Measurements from ENCODE around the gene HMGXB4.

Gene HMGXB4

GRCh38 chr22:35322893-35323292, 65.6 kb downstream of the HMGXB4 start:
- H3K79me1 ChIP-seq (ENCODE audit: low read depth, low read length): peaks cover 1% of the 10 kb centered on the region
- no peak overlapping the region for H3K4ac ChIP-seq (ENCODE audit: low read length)
- H3K14ac ChIP-seq (ENCODE audit: low read length): peak overlapping the region; percentile 58
- H3K36me3 ChIP-seq (replicated peaks in 1 of 2; ENCODE audit: control insufficient read depth in 2 of 2, insufficient read depth in 2 of 2, low read length in 2 of 2): peaks cover 31 to 42% of the 10 kb centered on the region in 2 donors
- H2BK15ac ChIP-seq (ENCODE audit: low read length): no peak overlapping the region
- no peak overlapping the region for H3K18ac ChIP-seq (ENCODE audit: low read length)
- no peak overlapping the region for H2AFZ ChIP-seq (ENCODE audit: low read length)
- H3K4me2 ChIP-seq (ENCODE audit: insufficient read depth, low read length, poor library complexity, severe bottlenecking): no peak overlapping the region
- no peaks in the 10 kb centered on the region for H3K9me3 ChIP-seq (replicated peaks in 1 of 2; ENCODE audit: control insufficient read depth in 2 of 2, insufficient read depth in 1 of 2, low read depth in 1 of 2, low read length in 2 of 2)
- H4K91ac ChIP-seq (ENCODE audit: low read depth, low read length, poor library complexity): no peak overlapping the region
- no peak for DNase-seq (ENCODE audit: low spot score)
- H3K9ac ChIP-seq (ENCODE audit: low read depth, low read length, poor library complexity): no peak overlapping the region
- H2BK120ac ChIP-seq (ENCODE audit: low read depth, low read length): no peak overlapping the region
- no peak overlapping the region for H2AK5ac ChIP-seq (ENCODE audit: low read depth, low read length)
- no CpG with 5 or more reads among the region's 15 CpGs for WGBS, 2 donors (ENCODE audit: extremely low coverage in 2 of 2, insufficient read length in 2 of 2, insufficient replicate concordance in 1 of 2)
- H3K23ac ChIP-seq (ENCODE audit: low read depth, low read length, poor library complexity): peak overlapping the region; percentile 40
- no peak overlapping the region for H4K8ac ChIP-seq (ENCODE audit: low read depth, low read length)
- no peaks in the 10 kb centered on the region for H3K4me1 ChIP-seq (ENCODE audit: control insufficient read depth in 2 of 2, insufficient read depth in 1 of 2, low read depth in 1 of 2, low read length in 2 of 2)
- peak overlapping the region in 1 of 2 donors; percentile 30 for H3K4me3 ChIP-seq (ENCODE audit: low read length in 2 of 2)
- H2BK5ac ChIP-seq (ENCODE audit: low read length): no peak overlapping the region
- no peaks in the 10 kb centered on the region for H3K27me3 ChIP-seq (ENCODE audit: control insufficient read depth in 3 of 3, insufficient read depth in 3 of 3, low read depth in 1 of 3, low read length in 3 of 3)
- H3K27ac ChIP-seq (replicated peaks; ENCODE audit: low read length): no peak overlapping the region
- H2BK12ac ChIP-seq (ENCODE audit: low read length): no peak overlapping the region

GRCh38 chr22:35323305-35323704, 66.0 kb downstream of the HMGXB4 start:
- Histone ChIP-seq H3K36me3 (replicated peaks in 1 of 2; ENCODE audit: control insufficient read depth in 2 of 2, insufficient read depth in 2 of 2, low read length in 2 of 2) (peaks cover 32 to 45% of the 10 kb centered on the region in 2 donors), H3K4me1 (ENCODE audit: control insufficient read depth in 2 of 2, insufficient read depth in 1 of 2, low read depth in 1 of 2, low read length in 2 of 2) (no peaks in the 10 kb centered on the region)

GRCh38 chr22:35324067-35324466, 66.8 kb downstream of the HMGXB4 start:
- Histone ChIP-seq H3K27me3 (ENCODE audit: control insufficient read depth in 3 of 3, insufficient read depth in 3 of 3, low read depth in 1 of 3, low read length in 3 of 3) (no peaks in the 10 kb centered on the region), H3K4me1 (ENCODE audit: control insufficient read depth in 2 of 2, insufficient read depth in 1 of 2, low read depth in 1 of 2, low read length in 2 of 2) (no peaks in the 10 kb centered on the region)

More at GRCh38 chr22:35323305-35323704, 66.0 kb downstream of the HMGXB4 start:
- H3K79me1 ChIP-seq (ENCODE audit: low read depth, low read length): peaks cover 1% of the 10 kb centered on the region
- H3K4me2 ChIP-seq (ENCODE audit: insufficient read depth, low read length, poor library complexity, severe bottlenecking): no peak overlapping the region
- no peak overlapping the region for H2BK5ac ChIP-seq (ENCODE audit: low read length)
- H3K9ac ChIP-seq (ENCODE audit: low read depth, low read length, poor library complexity): no peak overlapping the region
- H2BK15ac ChIP-seq (ENCODE audit: low read length): no peak overlapping the region
- WGBS, 2 donors (ENCODE audit: extremely low coverage in 2 of 2, insufficient read length in 2 of 2, insufficient replicate concordance in 1 of 2): no CpG with 5 or more reads among the region's 11 CpGs
- no peak overlapping the region for H3K27ac ChIP-seq (replicated peaks; ENCODE audit: low read length)
- H2AK5ac ChIP-seq (ENCODE audit: low read depth, low read length): no peak overlapping the region
- no peak overlapping the region for H2BK120ac ChIP-seq (ENCODE audit: low read depth, low read length)
- H4K91ac ChIP-seq (ENCODE audit: low read depth, low read length, poor library complexity): no peak overlapping the region
- H2BK12ac ChIP-seq (ENCODE audit: low read length): no peak overlapping the region
- no peaks in the 10 kb centered on the region for H3K9me3 ChIP-seq (replicated peaks in 1 of 2; ENCODE audit: control insufficient read depth in 2 of 2, insufficient read depth in 1 of 2, low read depth in 1 of 2, low read length in 2 of 2)
- no peak overlapping the region for H4K8ac ChIP-seq (ENCODE audit: low read depth, low read length)
- H3K14ac ChIP-seq (ENCODE audit: low read length): no peak overlapping the region
- DNase-seq (ENCODE audit: low spot score): no peak
- H3K4ac ChIP-seq (ENCODE audit: low read length): no peak overlapping the region
- H3K23ac ChIP-seq (ENCODE audit: low read depth, low read length, poor library complexity): peak overlapping the region; percentile 40
- no peaks in the 10 kb centered on the region for H3K27me3 ChIP-seq (ENCODE audit: control insufficient read depth in 3 of 3, insufficient read depth in 3 of 3, low read depth in 1 of 3, low read length in 3 of 3)
- H3K4me3 ChIP-seq (ENCODE audit: low read length in 2 of 2): no peak overlapping the region
- H3K18ac ChIP-seq (ENCODE audit: low read length): no peak overlapping the region
- H2AFZ ChIP-seq (ENCODE audit: low read length): no peak overlapping the region

GRCh38 chr22:35324762-35325161, 67.5 kb downstream of the HMGXB4 start:
- no peak overlapping the region for H4K91ac ChIP-seq (ENCODE audit: low read depth, low read length, poor library complexity)
- no peak overlapping the region for H3K14ac ChIP-seq (ENCODE audit: low read length)
- no peaks in the 10 kb centered on the region for H3K27me3 ChIP-seq (ENCODE audit: control insufficient read depth in 3 of 3, insufficient read depth in 3 of 3, low read depth in 1 of 3, low read length in 3 of 3)
- no peak overlapping the region for H4K8ac ChIP-seq (ENCODE audit: low read depth, low read length)
- no peak overlapping the region for H3K27ac ChIP-seq (replicated peaks; ENCODE audit: low read length)
- H2AFZ ChIP-seq (ENCODE audit: low read length): no peak overlapping the region
- no peak overlapping the region for H3K18ac ChIP-seq (ENCODE audit: low read length)
- no peak overlapping the region for H3K23ac ChIP-seq (ENCODE audit: low read depth, low read length, poor library complexity)
- peaks cover 1% of the 10 kb centered on the region for H3K79me1 ChIP-seq (ENCODE audit: low read depth, low read length)
- H3K4ac ChIP-seq (ENCODE audit: low read length): no peak overlapping the region
- H3K4me2 ChIP-seq (ENCODE audit: insufficient read depth, low read length, poor library complexity, severe bottlenecking): no peak overlapping the region
- H2BK120ac ChIP-seq (ENCODE audit: low read depth, low read length): no peak overlapping the region
- no peak overlapping the region for H3K9ac ChIP-seq (ENCODE audit: low read depth, low read length, poor library complexity)
- no peaks in the 10 kb centered on the region for H3K9me3 ChIP-seq (replicated peaks in 1 of 2; ENCODE audit: control insufficient read depth in 2 of 2, insufficient read depth in 1 of 2, low read depth in 1 of 2, low read length in 2 of 2)
- no peak overlapping the region for H2BK12ac ChIP-seq (ENCODE audit: low read length)
- H2BK15ac ChIP-seq (ENCODE audit: low read length): no peak overlapping the region
- no peak for DNase-seq (ENCODE audit: low spot score)
- H3K36me3 ChIP-seq (replicated peaks in 1 of 2; ENCODE audit: control insufficient read depth in 2 of 2, insufficient read depth in 2 of 2, low read length in 2 of 2): peaks cover 32 to 50% of the 10 kb centered on the region in 2 donors
- no peak overlapping the region for H2BK5ac ChIP-seq (ENCODE audit: low read length)
- H3K4me3 ChIP-seq (ENCODE audit: low read length in 2 of 2): no peak overlapping the region
- H2AK5ac ChIP-seq (ENCODE audit: low read depth, low read length): no peak overlapping the region
- WGBS, 2 donors (ENCODE audit: extremely low coverage in 2 of 2, insufficient read length in 2 of 2, insufficient replicate concordance in 1 of 2): no CpG with 5 or more reads among the region's 4 CpGs
- H3K4me1 ChIP-seq (ENCODE audit: control insufficient read depth in 2 of 2, insufficient read depth in 1 of 2, low read depth in 1 of 2, low read length in 2 of 2): no peaks in the 10 kb centered on the region

More at GRCh38 chr22:35324067-35324466, 66.8 kb downstream of the HMGXB4 start:
- H2BK12ac ChIP-seq (ENCODE audit: low read length): no peak overlapping the region
- no peak overlapping the region for H3K27ac ChIP-seq (replicated peaks; ENCODE audit: low read length)
- H3K4ac ChIP-seq (ENCODE audit: low read length): no peak overlapping the region
- no peak for DNase-seq (ENCODE audit: low spot score)
- H3K9me3 ChIP-seq (replicated peaks in 1 of 2; ENCODE audit: control insufficient read depth in 2 of 2, insufficient read depth in 1 of 2, low read depth in 1 of 2, low read length in 2 of 2): no peaks in the 10 kb centered on the region
- H4K8ac ChIP-seq (ENCODE audit: low read depth, low read length): no peak overlapping the region
- H2BK15ac ChIP-seq (ENCODE audit: low read length): no peak overlapping the region
- H3K4me3 ChIP-seq (ENCODE audit: low read length in 2 of 2): no peak overlapping the region
- H2AK5ac ChIP-seq (ENCODE audit: low read depth, low read length): no peak overlapping the region
- H3K79me1 ChIP-seq (ENCODE audit: low read depth, low read length): peaks cover 1% of the 10 kb centered on the region
- no peak overlapping the region for H2BK5ac ChIP-seq (ENCODE audit: low read length)
- H4K91ac ChIP-seq (ENCODE audit: low read depth, low read length, poor library complexity): no peak overlapping the region
- no peak overlapping the region for H3K14ac ChIP-seq (ENCODE audit: low read length)
- no peak overlapping the region for H3K18ac ChIP-seq (ENCODE audit: low read length)
- no peak overlapping the region for H3K4me2 ChIP-seq (ENCODE audit: insufficient read depth, low read length, poor library complexity, severe bottlenecking)
- no CpG with 5 or more reads among the region's 5 CpGs for WGBS, 2 donors (ENCODE audit: extremely low coverage in 2 of 2, insufficient read length in 2 of 2, insufficient replicate concordance in 1 of 2)
- H3K9ac ChIP-seq (ENCODE audit: low read depth, low read length, poor library complexity): no peak overlapping the region
- H3K36me3 ChIP-seq (replicated peaks in 1 of 2; ENCODE audit: control insufficient read depth in 2 of 2, insufficient read depth in 2 of 2, low read length in 2 of 2): peaks cover 33 to 47% of the 10 kb centered on the region in 2 donors
- no peak overlapping the region for H3K23ac ChIP-seq (ENCODE audit: low read depth, low read length, poor library complexity)
- no peak overlapping the region for H2AFZ ChIP-seq (ENCODE audit: low read length)
- H2BK120ac ChIP-seq (ENCODE audit: low read depth, low read length): no peak overlapping the region
